Adrenal gland (tissue), 5 donors: Measurements from ENCODE around the gene PTGES2.

Experiments used
- CTCF ChIP-seq, 6 experiments: fragments of 450-650 bp in 4 of 6; fragments of 200-600 bp in 2 of 6; sonication (generic) in 1 of 6; IDR thresholded peaks; 1 replicate in 5 of 6; 2 replicates in 1 of 6; pipeline versions ENCODE4 v1.5.1 to v1.8.0; 2016 to 2021; ENCODE audit warnings: antibody characterized with exemption in 6 of 6, mild to moderate bottlenecking in 2 of 6, moderate library complexity in 1 of 6
- POLR2A ChIP-seq, 2 donors: fragments of 450-650 bp; IDR thresholded peaks; one replicate each; pipeline ENCODE4 v1.6.1; 2017; ENCODE audit warnings: antibody characterized with exemption in 2 of 2, mild to moderate bottlenecking in 2 of 2, moderate library complexity in 1 of 2
- donor health status: DM: no; HTN: no; CAD: no.

DNA sequence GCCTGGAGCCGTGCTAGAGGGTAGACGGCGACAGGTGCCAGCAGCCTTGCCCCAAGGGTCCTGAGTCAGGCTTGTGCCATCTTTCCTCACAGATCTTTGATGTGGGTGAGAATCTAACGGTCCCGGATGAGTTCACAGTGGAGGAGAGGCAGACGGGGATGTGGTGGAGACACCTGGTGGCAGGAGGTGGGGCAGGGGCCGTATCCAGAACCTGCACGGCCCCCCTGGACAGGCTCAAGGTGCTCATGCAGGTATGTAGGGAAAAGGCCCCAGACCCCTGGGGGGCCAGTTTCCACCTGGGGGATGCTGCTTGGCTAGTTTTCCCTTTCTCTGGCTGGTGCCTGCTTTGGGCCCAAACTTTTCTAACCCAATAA, 24.0 kb downstream of the PTGES2 start:
- TF ChIP-seq CTCF (IDR thresholded peaks at IDR 0.05) (no peak), POLR2A (IDR thresholded peaks at IDR 0.05) (no peak)
